ENCODE results near the gene ZNF700.
"Not testable (repeated sequence)": the region's sequence is repeated elsewhere in the genome, so short reads cannot be mapped to it uniquely, and the experiment has no call there.

The ZNF700 gene

DNA sequence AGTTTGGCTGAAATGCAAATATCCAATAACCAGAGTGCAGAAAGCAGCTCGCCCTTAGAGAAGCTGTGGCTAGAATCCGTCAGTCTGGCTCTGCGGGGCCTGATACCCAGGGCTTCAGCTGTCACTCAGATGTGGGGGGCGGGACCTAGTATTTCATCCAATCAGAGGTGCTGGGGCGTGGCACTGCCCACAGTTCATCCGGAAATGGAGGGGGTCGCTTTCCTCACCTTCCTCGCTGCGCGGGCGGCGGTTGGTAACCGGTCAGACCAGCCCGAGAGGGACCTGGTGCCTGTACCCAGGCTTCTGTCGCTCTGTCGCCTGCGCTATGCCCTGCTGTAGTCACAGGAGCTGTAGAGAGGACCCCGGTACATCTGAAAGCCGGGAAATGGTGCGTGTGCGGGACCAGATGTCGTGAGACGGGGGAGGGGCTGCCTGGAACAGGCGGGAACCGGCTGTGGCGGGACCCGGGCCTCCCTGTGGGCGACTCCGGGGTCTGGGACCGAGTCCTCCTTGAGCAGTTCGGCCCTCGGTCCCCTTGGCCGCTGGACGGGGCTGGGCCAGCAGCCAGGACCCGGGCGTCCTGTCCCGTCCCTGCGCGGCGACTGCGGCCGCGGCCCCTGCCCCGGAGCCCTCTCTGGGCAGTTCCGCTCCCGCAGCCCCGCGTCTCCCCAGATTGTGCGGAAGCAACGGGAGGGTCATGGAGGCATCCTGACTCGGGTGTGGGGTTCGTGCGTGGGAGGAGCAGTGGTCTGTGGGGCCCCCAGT is at the start of gene ZNF700:
Gene ZNF700 (plus strand): TSS at position 222 of the 765 bp plus-strand sequence. CDS start 104 bp downstream, at position 326.
- DNase-seq, result peak; percentile 91

DNA sequence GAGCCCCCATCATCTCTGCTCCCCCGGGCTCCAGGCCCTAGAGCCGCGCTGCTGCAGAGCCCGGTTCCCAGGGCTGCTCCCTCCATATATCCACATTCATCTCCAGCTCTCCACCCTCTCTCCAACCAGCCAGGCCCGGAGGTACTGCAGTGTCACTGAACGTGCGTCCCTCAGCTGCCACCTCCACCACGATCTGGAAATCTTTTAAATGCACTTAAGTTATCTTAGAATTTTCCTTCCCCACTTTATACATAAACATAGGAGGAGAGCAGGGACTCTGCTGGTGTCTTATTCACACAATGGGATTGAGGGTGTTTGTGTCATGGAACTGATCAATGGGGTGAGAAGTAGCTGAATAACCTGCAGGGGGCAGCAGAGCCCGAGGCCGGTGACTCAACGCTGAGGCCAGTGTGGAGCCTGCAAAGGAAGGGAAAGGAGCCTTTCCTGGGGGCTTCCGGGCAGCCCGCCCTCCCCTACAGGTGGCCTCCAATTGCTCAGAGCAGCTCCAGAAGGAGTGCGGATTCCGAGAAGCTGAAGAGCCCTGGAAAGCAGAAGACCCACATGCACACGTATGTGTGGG is 45.1 kb upstream of the ZNF700 start:
- DNase-seq, result peak; percentile 34

DNA sequence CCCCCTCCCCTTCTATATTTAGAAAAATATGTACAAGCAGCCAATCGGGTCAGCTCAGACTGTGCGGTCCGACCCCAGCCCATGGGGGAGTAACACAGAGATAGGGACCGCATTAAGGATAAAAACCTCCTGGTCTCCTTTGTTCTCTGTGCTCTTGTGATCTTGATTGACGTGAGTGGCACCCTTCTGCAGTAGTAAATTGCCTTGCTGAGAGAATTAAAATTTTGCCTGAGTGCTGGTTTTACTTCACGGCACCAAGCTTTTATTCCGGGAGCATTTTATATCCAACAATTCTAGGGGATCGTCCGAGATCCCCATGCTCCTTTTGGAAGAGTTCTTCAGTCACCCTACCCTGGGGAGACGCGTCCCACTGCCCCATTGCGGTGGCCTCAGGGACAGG is 44.3 kb upstream of the ZNF700 start:
- no peak for DNase-seq

DNA sequence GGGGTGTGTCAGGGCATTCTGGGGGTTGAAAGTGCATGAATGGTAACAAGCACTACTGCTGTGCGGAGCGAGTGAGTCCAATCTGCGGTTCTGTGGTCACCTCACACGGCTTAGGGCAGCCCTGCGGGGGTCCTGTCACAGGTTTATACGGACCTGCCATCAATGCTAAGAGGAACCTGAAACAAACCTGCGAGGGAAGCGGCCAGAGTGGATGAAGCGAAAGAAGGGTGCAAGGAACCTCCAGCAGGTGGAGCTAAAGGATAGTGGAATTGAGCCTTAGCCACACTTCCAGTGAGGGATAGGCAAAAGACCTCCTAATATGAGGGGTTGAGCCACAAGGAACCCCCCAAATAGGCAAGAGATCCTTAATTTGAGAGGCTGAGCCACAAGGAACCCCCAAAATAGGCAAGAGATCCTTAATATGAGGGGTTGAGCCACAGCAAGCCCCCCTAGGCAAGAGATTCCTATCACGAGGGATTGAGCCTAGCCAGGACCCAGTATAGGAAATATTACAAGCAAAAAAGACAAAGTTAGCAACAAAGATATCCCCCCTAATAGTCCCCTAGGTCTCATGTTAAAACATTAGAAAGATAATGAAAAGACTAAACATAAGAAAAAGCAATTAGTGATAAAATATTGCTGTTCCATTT is 43.6 kb upstream of the ZNF700 start:
- DNase-seq, result peak; percentile 54

DNA sequence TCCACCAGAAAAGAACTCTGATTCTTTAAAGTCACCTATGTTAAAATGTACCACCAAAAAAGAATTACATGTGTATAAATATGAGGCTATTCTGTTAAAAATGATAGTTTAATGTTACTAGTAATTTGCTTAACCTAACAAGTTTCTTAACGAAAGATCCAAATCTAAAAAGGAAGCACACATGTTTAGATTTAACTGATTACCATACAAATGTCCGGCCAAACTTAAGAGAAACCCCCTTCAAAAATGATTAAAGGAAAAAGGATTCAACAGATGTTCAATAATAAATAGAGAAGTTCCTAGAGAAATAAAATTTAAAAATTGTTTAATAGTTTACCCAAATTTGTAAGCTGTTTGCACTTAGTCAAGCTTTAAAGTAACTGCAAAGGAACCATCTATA is 42.3 kb upstream of the ZNF700 start:
- DNase-seq, result no peak

DNA sequence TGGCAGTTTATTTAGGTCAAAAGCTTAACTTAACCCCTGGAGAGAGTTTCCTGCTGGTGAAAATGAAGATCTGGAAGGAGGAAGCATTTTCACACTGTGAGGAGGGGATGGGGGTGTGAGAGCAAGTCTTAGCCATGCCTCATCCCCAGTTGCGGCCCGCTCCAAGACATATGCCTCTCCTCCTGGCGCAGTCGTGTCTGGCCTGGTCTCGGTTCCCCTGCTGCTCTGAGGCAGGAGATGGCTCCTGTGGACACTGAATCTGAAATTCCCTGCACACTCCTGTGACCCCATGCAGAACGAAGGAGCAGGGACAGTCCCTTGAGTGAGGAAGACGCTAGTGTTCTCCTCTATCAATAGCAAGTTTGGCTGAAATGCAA is 37.7 kb upstream of the ZNF700 start:
- no peak for DNase-seq

DNA sequence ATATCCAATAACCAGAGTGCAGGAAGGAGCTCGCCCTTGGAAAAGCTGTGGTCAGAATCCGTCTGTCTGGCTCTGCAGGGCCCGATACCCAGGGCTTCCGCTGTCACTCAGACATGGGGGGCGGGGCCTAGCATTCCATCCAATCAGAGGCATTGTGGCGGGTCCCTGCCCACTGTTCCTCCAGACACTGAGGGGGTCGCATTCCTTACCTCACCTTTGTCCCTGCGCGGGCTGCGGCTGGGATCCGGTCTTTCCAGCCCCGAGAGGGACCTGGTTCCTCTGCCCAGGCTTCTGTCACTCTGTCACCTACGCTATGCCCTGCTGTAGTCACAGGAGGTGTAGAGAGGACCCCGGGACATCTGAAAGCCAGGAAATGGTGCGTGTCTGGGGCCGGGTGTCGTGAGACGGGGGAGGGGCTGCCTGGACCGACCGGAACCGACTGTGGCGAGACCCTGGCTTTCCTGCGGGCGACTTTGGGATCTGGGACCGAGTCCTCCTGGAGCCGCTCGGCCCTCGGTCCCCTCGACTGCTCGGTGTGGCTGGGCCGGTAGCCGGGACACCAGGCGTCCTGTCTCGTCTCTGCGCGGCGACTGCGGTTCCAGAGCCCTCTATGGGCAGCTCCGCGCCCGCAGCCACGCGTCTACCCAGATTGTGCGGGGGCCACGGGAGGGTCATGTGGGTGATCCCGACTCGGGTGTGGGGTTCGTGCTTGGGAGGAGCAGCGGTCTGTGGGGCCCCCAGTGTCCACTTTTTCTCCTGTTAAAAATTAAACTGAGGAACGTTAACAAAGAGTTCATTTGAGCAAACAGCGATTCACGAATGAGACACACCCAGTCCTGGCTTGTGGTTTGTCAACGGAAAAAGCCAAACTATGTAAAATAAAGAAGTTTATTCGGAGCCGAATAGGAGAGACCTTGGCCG is 37.0 kb upstream of the ZNF700 start, which contains the start of gene ZNF69:
Gene ZNF69 (plus strand): TSS at position 172 of the 921 bp plus-strand sequence. CDS start 142 bp downstream, at position 314.
- DNase-seq, result peak; percentile 42

DNA sequence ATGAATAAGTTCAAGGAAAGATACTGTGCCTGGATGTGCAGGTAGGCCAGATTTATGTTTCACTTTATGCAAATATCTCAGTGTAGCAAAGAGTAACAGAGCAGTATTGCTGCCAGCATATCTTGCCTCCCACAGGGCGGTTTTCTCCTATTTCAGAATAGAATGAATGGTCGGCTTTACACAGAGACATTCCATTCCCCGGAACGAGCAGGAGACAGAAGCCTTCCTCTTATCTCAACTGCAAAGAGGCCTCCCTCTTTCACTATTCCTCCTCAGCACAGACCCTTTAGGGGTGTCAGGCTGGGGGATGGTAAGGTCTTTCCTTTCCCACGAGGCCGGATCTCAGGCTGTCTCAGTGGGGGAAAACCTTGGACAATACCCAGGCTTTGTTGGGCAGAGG is 35.0 kb upstream of the ZNF700 start:
- DNase-seq, result not testable (repeated sequence)

DNA sequence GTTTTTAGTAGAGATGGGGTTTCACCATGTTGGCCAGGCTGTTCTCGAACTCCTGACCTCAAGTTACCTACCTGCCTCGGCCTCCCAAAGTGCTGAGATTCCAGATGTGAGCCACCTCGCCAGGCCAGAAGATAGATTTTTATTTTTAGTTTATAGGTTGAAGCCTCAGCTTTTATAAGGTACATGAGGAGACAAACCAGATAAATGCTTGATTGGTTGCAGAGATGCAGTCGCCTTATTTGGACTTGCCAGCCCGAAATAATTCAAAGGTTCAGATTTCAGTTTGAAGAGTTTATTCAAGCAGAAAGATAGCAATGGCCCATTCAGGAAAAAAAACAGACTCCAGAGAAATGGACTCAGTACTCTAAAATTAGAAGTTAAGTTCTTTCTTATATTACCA is 34.3 kb upstream of the ZNF700 start:
- DNase-seq, result no peak

DNA sequence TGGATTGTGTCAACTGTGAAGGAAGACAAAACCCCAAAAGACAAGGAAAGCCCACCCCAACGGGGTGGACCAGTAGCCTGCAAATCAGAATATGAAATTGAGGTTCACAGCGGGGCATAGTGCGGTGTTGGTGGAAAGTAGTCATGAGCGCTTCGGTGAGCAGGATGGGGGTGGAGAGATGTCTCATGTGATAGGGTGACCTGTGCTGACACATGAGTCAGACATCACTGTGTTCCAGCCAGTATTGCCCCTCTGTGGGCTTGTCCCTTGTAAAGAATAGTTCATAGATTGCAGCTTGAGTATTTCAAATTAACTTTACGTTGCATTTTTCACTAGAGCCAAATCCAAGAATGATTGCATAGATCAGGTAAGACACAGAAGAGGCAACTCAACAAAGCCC is 30.1 kb upstream of the ZNF700 start:
- DNase-seq, result no peak

DNA sequence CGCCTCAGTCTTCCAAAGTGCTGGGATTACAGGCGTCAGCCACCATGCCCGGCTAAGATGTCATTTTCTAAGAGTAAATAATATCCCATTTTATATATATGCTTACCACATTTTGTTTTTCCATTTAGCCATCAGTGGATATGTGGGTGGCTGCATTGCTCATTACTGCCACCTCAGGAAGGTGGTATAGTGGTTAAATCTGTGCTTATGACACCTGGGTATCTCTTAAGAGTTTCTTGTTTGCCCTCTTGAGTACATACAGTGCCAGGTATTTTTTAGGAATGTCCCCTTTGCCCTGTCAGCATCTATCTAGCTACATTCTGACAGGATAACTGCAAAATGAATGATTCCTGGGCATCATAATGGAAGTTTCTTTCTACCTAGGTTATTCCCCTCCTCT is 22.7 kb upstream of the ZNF700 start:
- DNase-seq, result no peak

DNA sequence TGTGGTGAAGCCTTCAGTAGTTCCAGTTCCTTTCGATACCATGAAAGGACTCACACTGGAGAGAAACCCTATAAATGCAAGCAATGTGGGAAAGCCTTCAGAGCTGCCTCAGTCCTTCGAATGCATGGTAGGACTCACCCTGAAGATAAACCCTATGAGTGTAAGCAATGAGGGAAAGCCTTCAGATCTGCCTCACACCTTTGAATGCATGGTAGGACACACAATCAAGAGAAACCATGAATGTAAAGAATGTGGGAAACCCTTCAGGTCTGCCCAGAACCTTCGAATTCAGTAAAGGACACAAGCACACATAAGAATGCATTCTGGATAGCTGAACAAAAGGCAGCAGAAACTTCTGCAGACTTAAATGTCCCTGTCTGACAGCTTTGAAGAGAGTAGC is 19.0 kb upstream of the ZNF700 start:
- DNase-seq, result no peak

DNA sequence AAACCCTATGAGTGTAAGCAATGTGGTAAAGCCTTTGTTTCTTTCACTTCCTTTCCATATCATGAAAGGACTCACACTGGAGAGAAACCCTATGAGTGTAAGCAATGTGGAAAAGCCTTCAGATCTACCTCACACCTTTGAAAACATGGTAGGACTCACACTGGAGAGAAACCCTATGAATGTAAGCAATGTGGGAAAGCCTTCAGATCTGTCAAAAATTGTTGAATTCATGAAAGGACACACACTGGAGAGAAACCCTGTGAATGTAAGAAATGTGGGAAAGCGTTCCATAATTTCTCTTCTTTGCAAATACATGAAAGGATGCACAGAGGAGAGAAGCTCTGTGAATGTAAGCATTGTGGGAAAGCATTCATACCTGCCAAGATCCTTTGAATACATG is 13.0 kb upstream of the ZNF700 start:
- not testable (repeated sequence) for DNase-seq

DNA sequence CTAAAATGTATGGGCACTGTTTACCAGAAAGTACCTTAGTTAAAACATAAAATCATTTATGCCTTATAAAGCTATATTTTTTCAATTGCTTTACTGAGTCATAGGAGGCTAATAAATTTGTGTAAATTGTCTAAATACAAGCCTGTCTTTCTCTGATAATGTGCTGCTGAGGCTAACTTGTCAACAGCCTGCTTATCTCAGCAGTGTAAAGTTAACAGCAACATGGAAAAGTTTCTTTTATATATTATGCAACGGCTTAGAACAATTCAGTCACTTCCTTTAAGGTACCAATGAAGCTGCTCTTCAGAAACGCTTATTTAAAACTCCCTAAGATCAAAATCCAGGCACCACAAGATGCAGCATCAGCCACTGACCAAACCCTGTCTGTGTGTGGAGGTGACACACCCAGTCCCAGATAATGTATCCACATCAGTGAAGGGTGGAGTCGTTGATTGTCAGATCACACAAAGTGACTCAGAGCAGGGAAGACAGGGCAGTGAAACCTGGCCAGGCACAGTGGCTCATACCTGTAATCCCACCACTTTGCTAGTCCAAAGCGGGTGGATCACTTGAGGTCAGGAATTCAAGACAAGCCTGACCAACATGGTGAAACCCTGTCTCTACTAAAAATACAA is 10.4 kb upstream of the ZNF700 start:
- not testable (repeated sequence) for DNase-seq

DNA sequence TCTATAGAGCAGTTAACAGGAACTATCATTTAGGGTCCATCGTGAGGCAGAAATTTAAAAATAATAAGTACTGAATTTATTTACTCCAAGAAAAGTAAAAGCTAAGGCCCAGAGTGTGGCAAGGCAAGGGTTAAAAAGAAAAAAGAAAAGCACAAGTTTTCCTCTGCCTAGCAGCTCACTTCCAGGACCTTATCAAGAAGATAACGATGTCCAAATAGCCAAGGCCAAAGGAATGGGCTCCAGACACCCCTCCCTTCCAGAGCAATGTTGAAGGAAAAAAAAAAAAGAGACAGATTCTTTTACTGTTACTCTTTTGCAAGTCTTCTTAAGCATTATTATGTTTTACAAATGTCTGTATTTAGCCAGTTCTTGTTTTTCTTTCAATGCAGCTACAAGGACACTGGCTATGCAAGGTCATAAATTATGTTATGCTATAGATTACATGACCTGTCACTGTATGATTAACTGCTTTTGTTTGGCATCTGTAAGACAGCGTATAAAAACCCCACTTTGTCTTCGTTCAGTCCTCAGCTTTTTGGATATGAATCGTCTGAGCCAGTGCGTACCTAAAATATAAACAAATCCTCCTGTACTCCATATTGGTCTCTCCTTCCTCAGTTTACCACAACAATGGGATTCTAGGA is 2.9 kb upstream of the ZNF700 start:
- DNase-seq, result no peak

DNA sequence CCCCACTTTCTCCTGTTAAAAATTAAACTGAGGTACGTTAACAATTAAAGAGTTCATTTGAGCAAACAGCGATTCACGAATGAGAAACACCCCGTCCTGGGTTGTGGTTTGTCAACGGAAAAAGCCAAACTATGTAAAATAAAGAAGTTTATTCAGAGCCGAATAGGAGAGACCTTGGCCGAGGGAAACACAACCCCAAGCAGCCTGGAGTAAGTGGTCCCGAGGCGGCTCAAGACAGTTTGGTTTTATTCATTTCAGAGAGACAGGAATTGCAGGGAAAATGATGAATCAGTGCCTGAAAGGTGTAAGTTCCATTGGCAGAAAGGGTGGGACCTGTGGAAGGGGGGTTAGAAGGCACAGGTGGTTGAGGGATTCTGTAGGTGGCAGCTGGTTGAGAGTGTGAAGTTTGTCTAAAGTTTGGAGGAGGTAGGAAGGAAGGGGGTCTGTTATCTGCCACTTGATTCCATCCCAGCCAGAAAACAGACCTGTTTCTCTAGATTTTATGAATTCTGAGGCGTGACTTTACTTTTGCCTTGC is 812 bp downstream of the ZNF700 start:
- not testable (repeated sequence) for DNase-seq

DNA sequence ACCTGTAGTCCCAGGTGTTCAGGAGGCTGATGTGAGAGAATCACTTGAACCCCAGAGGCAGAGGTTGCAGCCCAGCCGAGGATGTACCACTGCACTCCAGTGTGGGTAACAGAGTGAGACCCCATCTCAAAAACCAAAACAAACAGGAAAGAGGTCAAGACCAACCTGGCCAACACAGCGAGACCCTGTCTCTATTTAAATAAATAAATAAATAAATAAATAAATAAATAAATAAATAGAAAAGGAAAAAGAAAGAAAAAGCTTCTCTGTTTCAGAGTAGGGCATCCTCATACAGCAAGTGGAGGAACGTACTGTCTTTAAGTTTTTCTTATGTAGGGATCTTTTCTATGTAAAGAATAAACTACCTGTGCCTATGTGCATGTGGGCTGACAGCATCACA is 2.3 kb downstream of the ZNF700 start:
- no peak for DNase-seq

DNA sequence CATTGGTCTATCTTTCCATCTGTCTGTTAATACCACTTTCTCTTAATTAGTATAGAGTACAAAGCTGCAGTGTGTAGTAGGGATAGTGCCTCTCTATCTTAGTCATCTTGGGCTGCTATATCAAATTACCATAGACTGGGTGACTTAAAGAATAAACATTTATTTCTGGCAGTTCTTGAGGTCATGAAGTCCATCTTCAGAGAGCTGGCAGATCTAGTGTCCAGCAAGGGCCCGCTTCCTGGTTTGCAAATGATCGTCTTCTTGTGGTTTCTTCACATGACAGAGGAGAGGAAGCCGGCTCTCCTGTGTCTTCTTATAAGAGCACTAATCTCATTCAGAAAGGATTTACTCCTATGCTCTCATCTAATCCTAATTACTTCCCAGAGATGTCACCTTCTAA is 6.1 kb downstream of the ZNF700 start:
- DNase-seq, result no peak

DNA sequence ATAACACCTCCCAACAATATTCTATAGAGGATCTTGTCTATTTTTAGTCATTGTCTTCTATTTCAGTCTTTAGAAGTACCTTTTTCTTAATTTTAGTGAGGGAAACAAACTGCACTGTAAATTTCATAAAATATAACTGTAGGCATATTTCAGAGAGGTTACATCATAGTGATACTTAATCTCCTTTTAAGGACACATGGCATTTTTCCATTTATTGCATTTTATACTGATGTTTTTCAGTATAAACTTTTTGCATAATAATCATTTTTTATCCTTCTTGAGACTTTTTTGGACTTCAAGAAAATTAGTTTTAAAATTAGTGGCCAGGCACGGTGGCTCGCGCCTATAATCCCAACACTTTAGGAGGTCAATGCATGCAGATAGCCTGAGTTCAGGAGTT is 6.6 kb downstream of the ZNF700 start:
- DNase-seq, result no peak

DNA sequence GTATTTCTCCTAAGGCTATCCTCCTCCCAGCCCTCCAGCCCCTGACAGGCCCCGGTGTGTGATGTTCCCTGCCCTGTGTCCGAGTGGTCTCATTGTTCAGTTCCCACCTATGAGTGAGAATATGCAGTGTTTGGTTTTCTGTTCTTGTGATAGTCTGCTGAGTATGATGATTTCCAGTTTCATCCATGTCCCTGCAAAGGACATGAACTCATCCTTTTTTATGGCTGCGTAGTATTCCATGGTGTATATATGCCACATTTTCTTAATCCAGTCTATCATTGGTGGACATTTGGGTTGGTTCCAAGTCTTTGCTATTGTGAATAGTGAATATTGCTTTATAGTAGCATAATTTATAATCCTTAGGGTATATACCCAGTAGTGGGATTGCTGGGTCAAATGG is 10.9 kb downstream of the ZNF700 start:
- not testable (repeated sequence) for DNase-seq

DNA sequence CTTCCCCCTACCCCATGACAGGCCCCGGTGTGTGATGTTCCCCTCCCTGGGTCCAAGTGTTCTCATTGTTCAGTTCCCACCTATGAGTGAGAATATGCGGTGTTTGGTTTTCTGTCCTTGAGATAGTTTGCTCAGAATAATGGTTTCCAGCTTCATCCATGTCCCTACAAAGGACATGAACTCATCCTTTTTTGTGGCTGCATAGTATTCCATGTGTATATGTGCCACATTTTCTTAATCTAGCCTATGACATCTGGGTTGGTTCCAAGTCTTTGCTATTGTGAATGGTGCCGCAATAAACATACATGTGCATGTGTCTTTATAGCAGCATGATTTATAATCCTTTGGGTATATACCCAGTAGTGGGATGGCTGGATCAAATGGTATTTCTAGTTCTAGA is 13.5 kb downstream of the ZNF700 start:
- DNase-seq, result not testable (repeated sequence)
